GM21423 (cell line): ENCODE results near the gene PRIMA1.

Experiments used
- ATAC-seq: cut with Tn5 transposase; IDR thresholded peaks from one replicate; pipeline ENCODE4 v1.9.1; 2021; ENCODE audit warnings: mild to moderate bottlenecking, moderate library complexity; ENCODE audit not compliant: unreplicated experiment

The PRIMA1 gene

DNA sequence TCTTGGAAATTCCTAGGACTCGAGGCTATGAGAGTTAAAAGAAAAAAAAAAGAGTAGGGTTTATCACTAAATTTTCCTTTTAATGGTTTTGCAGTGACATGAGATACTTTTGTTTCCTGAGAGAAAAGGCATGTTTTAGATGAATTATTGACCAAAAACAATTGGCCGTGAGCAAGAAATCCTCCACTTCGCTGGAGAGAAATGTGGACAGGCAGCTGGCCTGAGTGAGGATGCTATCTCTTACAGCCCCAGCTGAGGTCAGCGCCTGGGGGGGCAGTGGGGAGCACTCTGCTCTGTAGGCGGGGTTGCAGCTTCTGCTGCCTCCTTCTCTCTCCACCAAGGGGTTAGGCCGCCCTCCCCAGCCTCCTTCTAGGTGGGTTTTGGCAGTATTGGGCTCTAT is 54.7 kb downstream of the PRIMA1 start:
- ATAC-seq, result no peak

DNA sequence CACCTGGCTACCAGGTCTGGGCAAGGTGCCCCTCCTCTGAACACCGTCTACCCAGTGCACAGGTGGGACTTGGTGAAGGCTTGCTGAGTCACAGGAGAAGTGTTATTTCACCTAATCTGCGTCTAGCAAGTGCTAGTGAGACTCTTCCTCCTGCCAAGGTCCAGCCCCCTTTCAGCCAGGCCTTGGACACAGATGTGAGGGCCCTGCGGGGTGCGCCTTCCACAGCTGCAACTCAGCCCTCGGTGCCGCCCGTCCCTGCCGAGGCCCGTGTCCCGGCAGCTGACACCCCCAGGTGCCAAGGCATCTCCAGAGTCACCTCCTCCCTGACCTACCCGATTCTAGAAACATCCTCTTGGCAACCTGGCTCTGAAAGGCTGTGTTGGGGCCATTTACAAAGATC is 55.1 kb downstream of the PRIMA1 start:
- no peak for ATAC-seq

DNA sequence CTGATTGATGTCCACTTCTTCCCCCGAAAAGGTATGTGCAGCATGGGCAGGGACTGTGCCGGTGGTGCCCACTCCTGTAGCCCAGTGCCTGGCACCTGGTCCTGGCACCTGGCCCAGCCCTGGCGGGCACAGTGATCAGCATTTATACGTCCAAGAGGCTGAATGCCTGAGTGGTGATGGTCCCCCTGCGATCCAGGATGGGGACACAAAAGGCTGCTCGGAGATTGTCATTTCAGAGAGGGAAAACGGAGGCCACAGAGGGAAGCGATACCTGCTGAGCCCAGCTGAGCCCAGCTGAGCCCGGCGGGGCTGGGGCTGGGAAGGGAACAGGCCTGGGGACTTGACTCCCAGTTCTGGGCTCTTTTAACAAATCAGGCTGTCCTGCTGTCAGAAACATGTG is 55.8 kb downstream of the PRIMA1 start:
- no peak for ATAC-seq

DNA sequence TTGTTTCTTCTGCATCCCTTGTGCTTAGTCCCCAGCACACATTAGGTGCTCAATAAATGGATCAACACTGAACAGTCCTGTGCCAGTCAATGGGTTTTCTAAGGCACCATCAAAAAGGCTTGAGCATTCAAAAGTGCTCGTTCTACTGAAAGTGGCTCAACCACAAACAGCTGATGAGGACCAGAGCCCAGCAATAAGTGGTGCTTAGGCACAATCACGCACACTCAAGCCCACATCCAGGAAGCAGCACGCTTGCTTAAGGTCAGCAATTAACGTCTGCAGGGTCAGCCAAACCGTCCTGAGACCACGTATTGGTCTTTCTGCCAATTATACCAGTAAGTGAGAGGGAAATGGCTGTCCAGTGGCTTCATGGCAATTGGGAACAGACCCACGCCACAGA is 56.5 kb downstream of the PRIMA1 start:
- no peak for ATAC-seq

DNA sequence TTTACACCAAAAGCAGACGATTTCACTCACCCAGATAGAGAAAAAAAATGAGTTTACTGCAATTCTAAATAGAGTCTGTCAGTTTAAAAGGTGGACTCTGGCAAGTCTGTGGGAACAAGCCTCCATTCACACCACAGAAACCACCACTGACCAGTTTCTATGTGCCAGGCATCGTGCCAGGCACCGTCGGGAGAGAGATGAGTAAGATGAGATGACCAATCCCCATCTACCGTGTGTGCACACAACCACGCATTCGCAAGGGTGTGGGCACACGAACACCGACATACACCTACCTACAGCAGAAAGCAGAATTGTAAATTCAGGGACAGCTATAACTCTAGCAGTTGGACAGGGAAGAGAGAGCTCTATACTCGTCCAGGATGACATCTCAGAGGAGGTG is 58.3 kb downstream of the PRIMA1 start:
- ATAC-seq, result no peak

DNA sequence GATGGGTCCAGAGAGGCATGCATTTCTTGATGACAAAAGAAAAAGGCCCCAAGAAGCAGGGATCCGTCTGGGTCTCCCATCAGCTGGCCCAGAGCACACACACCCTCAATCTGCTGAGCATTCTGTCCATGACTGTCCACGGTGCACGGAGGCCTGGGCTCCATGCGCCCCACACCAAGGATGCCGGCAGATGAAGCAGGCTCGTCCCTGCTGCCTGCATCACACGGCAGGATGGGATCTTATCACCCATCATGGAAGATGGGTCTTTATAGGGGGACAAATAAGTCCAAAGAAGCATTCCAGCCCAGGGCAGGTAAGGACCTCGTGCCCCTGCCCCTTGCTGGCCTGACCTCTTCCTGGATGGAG is 59.7 kb downstream of the PRIMA1 start:
- ATAC-seq, result no peak

DNA sequence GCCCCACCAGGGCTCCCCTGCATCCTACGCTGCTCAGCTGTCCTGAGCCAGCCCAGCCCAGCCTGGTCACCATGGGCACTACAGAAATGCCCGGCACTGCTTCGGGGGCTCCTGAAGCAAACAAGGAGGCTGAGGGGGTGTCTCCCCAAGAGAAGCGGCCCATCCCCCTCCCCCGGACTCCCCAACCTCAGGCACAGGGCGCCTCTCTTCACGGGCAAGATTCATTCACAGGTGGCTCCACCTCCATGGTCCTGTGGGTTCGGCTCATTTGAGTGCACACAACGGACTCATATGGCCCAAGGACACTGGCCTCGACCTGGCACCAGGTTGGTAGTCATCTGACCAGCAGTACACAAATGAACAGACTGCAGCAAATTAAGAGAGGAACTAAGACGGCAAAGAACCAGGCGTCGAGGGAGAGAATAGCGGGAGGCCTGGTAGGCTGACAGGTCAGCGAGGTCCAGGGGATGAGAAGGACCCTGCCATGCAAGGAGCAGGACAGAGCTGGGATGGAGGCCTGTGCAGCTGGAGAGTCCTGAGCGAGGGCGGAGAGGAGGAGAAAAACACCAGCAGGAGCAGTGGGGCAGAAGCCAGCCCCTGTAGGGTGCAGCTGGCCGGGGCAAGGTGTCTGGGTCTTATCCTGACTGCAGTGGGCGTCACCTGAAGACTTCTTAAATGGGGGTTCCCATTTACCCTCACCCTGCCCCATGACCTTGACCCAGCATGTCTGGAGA is 60.2 kb downstream of the PRIMA1 start:
- ATAC-seq, result no peak

DNA sequence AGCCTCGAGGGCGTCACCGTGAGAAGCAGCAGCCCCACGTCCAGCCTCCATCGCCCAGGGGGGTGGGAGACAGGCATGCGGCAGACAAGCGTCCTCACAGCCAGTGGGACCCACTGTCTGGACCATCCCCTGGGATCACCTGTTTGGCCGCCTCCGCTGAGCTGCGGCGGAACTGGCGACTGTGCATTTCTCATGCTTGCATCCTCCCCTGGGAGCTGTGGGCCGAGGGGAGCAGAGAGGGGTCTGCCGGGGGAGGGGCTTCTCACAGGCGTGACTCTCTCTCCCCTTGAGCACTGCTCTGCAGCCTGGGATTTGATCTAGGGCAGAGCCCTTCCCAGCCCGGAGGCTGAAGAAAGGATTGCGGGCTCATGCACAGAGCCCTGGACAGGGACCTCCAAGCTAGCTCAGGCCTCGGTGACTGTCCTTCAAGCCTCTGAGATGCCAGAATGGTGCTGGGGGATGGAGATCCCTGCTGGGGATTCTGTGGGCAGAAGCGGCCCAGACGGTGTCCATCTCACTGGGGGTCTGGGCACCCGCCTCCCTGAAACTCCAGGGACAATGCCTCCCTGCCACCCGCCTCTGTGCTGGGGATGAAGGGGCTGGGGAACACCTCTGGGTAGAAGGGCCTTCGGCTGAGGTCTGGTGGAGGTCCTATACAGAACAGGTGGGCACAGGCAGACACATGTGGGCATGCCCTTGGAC is 61.1 kb downstream of the PRIMA1 start:
- ATAC-seq, result no peak

DNA sequence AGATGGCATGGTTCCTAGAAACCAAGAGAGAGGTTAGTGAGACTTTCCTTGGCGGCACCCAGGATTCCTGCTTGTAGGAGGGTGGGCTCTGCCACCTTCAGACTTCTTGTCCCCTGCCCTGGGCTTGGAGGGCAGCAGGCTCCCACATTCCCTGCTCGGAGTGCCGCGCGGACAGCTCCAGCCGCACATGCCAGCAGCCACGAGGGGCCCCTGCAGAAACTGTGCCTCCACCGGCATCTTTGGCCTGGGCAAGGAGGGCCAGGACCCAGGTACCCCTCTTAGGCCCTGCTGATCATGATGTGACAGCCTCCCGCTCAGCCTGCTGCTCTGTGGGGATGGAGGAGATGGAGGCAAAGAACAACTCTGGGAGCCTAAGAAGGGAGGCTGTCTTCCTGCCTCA is 62.3 kb downstream of the PRIMA1 start:
- no peak for ATAC-seq

DNA sequence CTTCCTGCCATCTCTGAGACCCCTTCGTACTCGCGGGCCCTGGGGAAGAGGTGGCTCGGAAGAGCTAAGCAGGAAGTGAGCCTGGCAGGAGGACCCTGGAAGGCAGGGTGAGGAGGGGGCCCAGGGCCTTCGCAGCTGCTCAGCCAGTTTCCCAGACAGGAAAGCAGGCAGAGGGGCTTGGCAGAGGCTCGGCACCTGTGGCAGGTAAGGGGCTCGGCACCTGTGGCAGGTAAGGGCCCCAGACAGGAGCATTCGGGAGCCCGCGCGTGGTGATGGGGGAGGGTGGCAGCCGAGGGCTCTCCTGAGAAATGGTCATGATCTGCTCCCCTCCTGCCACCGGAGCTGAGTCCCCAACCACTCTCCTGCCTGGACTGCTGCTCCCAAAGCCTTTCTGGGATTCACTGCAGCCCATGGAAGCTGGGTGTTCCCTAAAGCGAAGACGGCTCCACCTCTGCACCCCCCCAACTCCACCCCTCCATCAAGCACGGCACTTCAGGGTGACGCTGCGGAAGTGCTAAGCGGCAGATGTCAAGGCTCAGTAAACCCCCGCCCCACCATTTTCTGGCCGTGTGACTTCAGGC is 63.2 kb downstream of the PRIMA1 start:
- no peak for ATAC-seq

DNA sequence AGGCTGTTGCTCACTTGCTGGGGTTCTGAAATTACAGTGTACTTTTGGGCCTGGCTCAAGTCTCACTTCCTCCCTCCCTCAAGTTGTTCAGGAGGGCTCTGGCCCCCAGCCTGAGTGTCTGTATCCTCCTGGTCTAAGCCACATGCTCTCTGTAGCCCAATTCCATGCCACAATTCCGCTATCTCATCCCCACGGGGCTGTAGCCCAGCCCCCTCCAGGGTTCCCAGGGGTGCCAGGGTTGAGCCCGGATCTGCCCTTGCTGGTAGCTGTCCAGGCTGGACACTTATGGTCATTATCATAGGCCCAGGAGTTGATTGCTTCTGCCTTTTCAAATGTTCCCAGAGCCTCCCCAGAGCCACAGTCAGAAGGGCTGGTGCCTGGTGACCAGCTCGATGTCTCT is 65.3 kb downstream of the PRIMA1 start:
- no peak for ATAC-seq

DNA sequence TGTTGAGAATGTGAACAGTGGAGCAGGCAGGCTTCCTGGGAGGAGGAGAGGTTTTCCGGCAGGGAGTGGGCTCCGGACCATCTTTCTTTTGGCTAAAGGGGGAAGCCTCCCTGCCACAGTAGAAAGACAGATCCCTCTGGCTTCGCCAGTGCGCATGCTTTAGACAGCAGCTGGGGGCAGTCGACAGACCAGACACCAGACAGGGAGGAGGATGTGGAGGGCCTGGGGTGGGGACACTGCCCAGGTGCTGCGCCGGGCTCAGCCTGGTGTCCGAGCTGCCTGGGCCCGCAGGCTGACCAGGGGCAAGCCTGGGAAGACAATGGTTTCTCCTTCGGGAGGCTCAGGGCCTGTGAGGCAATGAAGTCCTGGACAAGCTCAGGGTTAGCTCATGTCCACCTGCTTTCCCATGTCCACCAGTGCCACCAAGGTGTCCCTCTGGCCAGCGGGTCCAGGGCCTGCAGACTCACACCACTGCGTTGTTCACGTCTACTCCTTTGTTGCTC is 67.3 kb downstream of the PRIMA1 start:
- ATAC-seq, result no peak

DNA sequence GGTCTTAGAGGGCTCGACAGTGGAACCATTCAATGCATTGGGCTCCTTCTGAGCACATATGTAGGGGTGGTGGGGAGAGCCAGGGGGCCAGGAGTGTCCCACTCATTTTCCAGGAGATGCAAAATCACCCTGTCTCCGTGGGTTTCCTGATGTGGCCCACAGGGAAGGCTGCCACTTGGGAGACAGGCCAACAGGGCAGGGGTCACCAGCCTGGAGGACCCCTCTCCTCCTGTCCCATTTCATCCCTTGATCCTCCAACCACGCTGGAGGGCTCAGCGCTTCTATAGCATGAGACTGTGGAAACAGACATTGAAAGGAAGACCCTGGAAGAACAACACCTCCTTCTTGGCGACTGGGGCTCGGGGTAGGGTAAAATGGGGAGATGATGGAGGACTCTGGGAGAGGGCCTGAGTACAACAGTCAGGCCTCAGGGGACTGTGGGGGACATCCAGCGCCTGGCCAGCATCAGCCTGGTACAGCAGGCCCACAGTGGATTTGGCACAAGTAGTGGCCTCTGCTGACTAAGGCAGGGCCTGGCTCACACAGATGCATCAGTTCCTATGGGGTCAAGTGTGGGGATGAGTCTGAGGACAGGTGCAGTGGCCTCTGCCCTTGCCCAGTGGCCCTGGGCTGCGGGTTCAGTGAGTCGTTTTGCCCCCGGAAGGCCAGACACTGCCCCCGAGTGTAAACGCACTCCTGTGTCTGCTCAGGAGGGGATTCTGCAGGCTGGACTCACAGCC is 68.0 kb downstream of the PRIMA1 start:
- no peak for ATAC-seq

DNA sequence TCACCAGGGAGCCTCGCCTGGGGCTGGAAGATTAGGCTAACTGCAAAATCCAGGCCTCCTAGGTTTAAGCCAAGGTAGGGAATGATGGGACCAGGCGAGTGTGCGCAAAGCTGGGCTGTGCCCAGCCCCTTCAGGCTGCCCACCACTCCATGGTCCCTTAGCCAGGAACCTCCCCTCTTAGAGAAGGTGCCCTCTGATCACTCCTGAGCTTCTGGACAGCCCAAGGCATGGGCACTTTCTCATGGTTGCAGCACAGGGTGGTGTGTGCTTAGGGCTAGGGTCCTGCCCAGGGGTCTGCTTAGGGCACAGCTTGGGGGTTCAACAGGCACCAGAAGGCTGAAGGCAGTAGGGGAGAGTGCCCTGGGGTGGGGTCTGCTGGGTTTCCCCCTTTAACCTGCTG is 69.0 kb downstream of the PRIMA1 start:
- ATAC-seq, result no peak

DNA sequence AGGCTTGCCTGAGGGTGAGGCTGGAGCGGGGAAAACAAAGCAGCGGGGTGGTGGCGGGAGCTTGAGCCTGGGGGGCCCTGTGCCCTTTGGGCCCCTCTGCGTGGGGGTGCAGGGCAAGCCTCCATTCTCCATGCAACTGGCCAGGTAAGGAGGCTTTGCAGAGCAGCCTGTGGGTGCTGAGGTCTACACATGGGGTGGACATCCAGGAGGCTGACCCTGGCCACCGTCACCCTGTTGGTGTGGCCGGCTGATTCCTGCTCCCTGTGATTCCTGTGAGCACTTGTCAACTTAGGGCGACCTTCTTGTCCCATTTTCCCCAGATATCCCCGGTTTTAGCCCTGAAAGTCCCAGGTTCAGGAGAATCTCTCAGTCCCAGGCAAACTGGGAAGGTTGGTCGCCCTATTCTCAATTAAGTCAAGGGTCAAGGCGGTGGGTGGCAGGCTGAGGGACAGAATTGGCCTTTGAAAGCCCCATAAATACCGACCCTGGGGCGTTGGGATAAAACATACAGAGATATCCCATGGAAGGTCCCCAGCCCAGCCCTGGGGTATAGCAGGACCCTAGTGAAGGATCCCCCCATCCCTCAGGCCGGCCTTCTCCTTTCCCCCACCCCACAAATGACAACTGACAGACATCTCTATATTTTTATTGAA is 70.5 kb downstream of the PRIMA1 start:
- no peak for ATAC-seq

DNA sequence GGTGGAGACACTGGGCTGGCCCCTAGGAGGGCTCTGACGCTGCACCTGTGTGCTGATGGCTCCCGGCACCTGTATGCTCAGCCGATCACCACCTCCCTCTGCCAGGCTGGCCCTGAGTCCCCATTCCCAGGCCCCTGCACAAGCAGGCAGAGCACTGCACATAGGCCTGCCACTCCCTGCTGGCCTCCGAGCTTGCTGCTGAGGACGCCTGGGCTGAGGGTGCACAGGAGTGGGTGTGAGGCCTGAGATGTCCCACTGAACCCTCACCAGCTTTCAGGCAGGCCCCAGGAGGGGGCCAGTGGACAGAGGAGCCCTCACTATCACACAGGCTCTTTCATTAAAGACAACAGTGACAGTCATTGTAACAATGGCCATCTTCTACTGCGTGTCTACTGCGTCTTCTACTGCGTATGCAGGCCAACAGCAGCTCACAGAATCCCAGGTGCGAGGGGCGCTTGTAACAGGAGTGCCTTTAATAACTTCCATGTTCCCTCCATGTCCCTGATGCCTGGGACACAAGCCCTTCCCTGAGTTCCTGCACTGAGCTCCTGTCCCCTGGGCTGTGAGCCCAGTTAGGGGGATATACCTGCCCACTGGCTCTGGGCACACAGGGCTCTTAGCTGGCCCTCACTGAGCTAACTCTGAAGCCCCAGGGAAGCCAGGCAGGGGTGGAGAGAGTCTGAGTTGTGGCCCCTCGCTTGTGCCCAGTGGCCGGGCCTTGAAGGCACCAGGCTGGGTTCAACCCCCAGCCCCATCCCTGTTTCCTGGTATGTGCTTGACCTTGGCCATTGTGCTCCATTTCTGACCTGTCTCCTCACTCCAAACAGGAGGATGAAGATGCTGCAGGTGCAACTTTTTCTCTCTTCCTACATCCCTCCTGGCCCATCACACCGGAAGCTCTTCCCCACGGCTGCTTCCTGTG is 71.3 kb downstream of the PRIMA1 start:
- no peak for ATAC-seq

DNA sequence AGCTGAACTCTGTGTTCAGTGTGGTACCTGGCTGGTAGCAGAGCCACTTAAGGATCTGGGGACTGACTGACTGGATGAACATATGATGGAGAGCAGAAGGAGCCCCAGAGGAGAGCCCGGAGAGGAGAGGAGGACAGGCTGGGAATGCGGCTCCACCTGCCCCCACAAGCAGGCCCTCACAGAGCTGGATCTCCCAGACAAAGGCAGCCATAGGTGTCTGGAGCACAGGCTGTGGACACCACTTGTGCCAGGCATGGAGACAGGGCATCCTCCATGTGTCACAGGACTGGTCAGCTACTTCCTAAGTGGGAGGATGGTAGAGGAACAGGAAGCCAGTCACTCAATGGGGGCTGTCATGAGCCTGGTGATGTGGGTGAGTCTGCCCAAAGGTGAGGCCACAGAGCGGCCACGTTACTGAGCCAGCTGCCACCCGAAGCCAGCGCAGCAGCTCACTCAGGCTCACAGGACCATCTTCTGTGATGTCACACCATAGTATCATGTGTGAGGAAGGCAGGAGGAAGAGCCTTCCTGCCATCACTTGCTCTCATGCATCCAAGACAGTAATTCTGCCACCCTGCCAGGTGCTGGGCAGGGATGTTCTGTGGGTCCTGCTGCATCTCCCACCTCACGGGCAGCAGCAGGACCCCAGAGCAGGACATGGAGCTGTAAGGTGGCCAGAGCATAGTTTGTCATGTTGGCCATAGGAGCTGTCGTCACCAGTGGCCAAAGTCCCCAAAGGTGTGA is 72.1 kb downstream of the PRIMA1 start:
- no peak for ATAC-seq

DNA sequence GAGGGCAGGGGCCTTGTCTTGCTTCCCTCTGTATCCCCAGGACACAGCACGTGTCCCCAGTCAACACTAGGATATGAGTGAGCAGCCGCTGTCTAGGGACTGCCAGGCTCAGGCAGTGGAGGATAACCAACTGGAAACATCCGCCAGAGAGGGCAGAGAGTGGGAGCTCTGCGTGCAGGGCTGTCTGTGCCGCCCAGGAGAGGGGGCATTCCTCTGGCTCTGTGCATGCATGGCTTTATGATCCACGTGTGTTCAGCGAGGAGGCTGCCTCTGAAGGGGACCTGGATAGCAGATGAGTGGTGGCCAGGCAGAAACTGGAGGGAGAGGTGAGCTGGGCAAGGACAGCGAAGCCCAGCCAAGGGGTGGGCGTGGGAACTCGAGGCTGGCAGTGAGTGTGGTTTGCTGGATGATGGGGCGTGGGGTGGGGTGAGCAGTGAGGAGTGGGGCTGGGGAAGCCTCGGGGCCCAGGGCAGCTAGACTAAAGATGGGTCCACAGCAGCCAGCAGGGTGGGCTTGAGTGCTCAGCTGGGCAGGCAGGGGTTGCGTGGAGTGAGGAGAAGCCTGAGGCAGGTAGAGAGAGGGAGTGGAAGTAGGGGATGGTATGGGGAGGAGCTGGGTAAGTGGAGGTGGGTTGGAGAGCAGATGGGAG is 72.9 kb downstream of the PRIMA1 start:
- ATAC-seq, result no peak

DNA sequence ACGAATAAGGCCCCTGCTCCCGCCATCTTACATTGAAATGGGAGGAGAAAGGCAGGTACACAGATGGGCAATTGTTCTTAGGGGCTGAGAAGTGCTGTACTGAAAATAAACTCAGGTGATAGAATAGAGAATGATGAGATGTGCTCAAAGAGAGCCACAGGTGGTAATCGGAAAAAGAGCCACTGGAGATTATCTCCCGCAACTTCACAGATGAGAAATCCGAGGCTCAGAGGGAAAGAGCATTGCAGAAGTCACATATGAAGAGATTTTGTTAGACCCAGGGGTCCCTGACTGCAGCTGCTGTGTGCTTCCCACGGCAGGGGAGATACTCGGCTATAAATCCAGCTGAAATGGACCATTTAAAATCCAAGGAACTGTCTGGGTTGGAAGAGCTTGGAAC is 73.7 kb downstream of the PRIMA1 start:
- ATAC-seq, result no peak
